Coronary artery (tissue), 2 donors: Measurements from ENCODE around the gene SEC24B.

Experiments
- DNase-seq: peaks from one replicate; pipeline ENCODE4 v3.0.0-alpha.2; 2017; ENCODE audit warnings: low spot score
- H3K27ac ChIP-seq, 2 donors: fragments of 200-600 bp; sonication (generic); one replicate each; pipeline ENCODE4 v1.5.1; 2016 to 2019
- H3K4me3 ChIP-seq: fragments of 200-600 bp; sonication (generic); 2 replicates; pipeline ENCODE4 v1.5.1; 2016; ENCODE audit warnings: mild to moderate bottlenecking, moderate library complexity
- TF ChIP-seq, protein P1 (sequence below): fragments of 200-600 bp; sonication (generic); IDR thresholded peaks from one replicate; pipeline ENCODE4 v1.5.1; 2019; ENCODE audit warnings: antibody characterized with exemption

SEC24B gene

DNA sequence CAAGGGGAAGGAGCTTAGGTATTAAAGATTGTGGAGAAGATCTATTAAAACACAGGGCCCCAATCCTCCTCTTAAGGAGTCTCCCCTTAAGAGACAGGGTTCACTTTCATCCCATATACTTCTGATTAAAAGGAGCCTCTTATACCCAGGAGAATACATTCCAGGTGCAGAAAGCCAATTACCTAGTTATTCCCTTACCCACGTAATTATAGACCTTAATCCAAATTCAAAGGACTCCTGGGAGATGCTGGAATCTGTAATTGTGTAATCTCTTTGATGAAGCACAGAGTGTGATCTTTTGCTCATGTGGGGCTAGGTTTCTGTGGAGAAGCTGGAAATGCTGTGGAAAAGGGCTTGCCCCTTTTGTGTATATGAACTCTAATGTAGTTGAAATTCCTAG is 1.4 kb upstream of the SEC24B start:
- TF ChIP-seq, protein P1, sequence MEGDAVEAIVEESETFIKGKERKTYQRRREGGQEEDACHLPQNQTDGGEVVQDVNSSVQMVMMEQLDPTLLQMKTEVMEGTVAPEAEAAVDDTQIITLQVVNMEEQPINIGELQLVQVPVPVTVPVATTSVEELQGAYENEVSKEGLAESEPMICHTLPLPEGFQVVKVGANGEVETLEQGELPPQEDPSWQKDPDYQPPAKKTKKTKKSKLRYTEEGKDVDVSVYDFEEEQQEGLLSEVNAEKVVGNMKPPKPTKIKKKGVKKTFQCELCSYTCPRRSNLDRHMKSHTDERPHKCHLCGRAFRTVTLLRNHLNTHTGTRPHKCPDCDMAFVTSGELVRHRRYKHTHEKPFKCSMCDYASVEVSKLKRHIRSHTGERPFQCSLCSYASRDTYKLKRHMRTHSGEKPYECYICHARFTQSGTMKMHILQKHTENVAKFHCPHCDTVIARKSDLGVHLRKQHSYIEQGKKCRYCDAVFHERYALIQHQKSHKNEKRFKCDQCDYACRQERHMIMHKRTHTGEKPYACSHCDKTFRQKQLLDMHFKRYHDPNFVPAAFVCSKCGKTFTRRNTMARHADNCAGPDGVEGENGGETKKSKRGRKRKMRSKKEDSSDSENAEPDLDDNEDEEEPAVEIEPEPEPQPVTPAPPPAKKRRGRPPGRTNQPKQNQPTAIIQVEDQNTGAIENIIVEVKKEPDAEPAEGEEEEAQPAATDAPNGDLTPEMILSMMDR, result no peak
- DNase-seq, result no peak
- Histone ChIP-seq H3K4me3 (no peak overlapping the region), H3K27ac (peak overlapping the region in 1 of 2 donors; percentile 96)

DNA sequence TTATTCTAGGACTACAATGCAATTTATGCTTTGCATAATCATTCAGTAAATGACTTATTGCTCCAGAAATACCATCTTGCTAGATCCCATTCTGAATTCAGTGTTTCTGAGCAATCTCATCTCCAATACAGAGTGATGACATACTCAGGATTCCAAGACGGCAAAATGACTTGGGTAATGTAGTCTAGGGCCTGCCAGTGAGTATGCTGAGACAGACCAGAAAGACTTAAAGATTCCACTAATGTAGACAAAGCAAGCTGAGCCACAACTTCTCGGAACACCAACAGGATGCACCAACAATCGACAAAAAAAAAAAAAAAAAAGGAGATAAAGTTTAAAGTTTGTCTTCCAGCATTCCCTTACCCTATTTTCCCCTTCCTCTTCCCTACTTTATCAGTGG is 919 bp upstream of the SEC24B start:
- TF ChIP-seq, protein P1, result no peak
- Histone ChIP-seq H3K4me3 (peak overlapping the region; percentile 92), H3K27ac (peak overlapping the region; percentile 96)
- no peak for DNase-seq

- peak overlapping the region; percentile 92 for H3K4me3 ChIP-seq
- DNase-seq, result peak; percentile 72
- TF ChIP-seq, protein P1, result no peak
- peak overlapping the region; percentile 96 for H3K27ac ChIP-seq
Measured at GRCh38 chr4:109434007-109434971, 674 bp downstream of the SEC24B start.

DNA sequence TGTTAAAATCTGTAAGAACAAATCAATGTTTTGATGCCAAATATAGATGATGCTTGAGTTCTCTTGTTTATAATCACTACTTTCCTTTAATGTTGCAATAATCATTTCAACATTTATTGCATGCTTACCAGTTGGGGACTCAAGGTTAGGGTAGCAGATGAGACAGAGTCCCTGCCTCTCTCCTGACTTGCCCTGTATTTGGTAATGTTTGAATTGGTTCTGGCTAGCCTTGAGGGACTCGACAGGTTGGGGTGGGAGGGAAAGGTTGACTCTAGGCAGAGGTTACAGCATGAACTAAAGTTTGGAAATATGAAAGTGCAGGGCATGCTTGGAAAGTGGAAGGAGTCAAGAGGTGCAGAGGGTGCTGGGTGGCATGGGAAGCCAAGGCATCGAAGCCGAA is 2.0 kb downstream of the SEC24B start:
- H3K4me3 ChIP-seq, result peak overlapping the region; percentile 92
- TF ChIP-seq, protein P1, result no peak
- DNase-seq, result no peak
- no peak overlapping the region for H3K27ac ChIP-seq

DNA sequence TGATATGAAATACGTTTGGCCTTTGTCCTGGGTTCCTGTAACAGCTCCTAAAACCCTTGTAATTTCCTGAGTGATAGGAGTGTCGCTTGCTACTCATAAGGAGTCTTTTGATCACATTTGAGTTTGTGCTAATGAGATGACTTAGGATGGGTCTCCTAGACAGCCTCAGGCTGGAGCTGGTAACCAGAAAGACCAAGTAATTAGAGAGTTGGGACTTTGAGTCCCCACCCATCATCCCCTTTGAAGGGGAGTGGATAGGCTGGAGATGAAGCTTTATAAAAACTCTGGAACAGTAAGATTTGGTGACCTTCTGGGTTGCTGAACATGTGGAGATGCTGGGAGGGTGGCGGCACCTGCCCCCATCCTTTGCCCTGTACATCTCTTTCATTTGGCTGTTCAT is 2.9 kb downstream of the SEC24B start:
- TF ChIP-seq, protein P1, result no peak
- no peak for DNase-seq
- no peak overlapping the region for H3K27ac ChIP-seq
- H3K4me3 ChIP-seq, result no peak overlapping the region

GRCh38 chr4:109440948-109441347 is 7.3 kb downstream of the SEC24B start:
- H3K4me3 ChIP-seq, result no peak overlapping the region
- DNase-seq, result no peak
- H3K27ac ChIP-seq, result peak overlapping the region in 1 of 2 donors; percentile 12
- TF ChIP-seq, protein P1, result no peak
